ENCODE measurements around the gene HAP1.

GRCh38 chr17:41781404-41782110 is 47.1 kb upstream of the HAP1 start:
- TF ChIP-seq CTCF (conservative IDR thresholded peaks at IDR 0.05) = no peak
- TF ChIP-seq ZFX (IDR thresholded peaks at IDR 0.05) = no peak

All from C4-2B (cell line).